HepG2 (cell line): ENCODE results near the gene RTN4. TPM values are rescaled to one million over a fixed set of nuclear protein-coding genes. Genes with fewer than 3 reads are reported as not detected.

Experiments
- ATAC-seq: fragments of 200-7000 bp; cut with Tn5 transposase; 3 replicates; pipeline ENCODE4 v1.9.1; 2020; ENCODE audit warnings: mild to moderate bottlenecking, moderate library complexity
- BruUV-seq: library from RNA; stranded (reverse); fragments of 400-500 nt; replicated peaks from 2 replicates; lab custom pipeline; 2021; lab: Mats Ljungman, UMichigan
- CTCF ChIA-PET: fragments of 300-600 bp; formaldehyde crosslinking; extraction: SDS; loops from one replicate; lab custom pipeline; 2021; ENCODE audit warnings: low total read pairs, inconsistent platforms, low intra/inter-chr PET ratio; lab: Yijun Ruan, JAX
- POLR2A ChIA-PET: fragments of 350-600 bp; sonication (Branson Sonifier 250); formaldehyde crosslinking; loops from one replicate; lab custom pipeline; 2020; ENCODE audit warnings: antibody characterized with exemption, inconsistent platforms; lab: Yijun Ruan, JAX
- DNase-seq: peaks from one replicate; pipeline ENCODE4 v3.0.0-alpha.2; 2015; ENCODE audit warnings: low spot score
- FAIRE-seq: peaks from 3 replicates; lab custom pipeline; 2011; peaks lifted over from hg19 to GRCh38; lab: Jason Lieb, UNC
- H2AFZ ChIP-seq: one replicate; pipeline ENCODE4 v1.6.1; 2011; ENCODE audit warnings: low read length, inconsistent platforms
- H3K27ac ChIP-seq: fragments of 300-600 bp; 3 replicates; pipeline ENCODE4 v1.8.0; 2011; ENCODE audit warnings: mixed run types, mild to moderate bottlenecking, mixed read lengths, low read length, inconsistent platforms; ENCODE audit not compliant: insufficient read depth; ENCODE audit errors: extremely low read length
- H3K27me3 ChIP-seq, 2 experiments: fragments of 200-600 bp in 1 of 2; 2 replicates in 1 of 2; 3 replicates in 1 of 2; pipeline versions ENCODE4 v1.6.0 to v1.8.0; 2011; ENCODE audit warnings: low read length in 2 of 2, mild to moderate bottlenecking in 2 of 2, moderate library complexity in 2 of 2, inconsistent platforms in 1 of 2; ENCODE audit not compliant: insufficient read depth in 2 of 2, control insufficient read depth in 1 of 2
- H3K36me3 ChIP-seq, 2 experiments: fragments of 200-600 bp in 1 of 2; replicated peaks in 1 of 2; 2 replicates in 1 of 2; 3 replicates in 1 of 2; pipeline versions ENCODE4 v1.5.1 to v1.8.0; 2011; ENCODE audit warnings: low read length in 2 of 2, inconsistent platforms in 1 of 2; ENCODE audit not compliant: insufficient read depth in 2 of 2, control insufficient read depth in 1 of 2
- H3K4me1 ChIP-seq: 2 replicates; pipeline ENCODE4 v1.5.1; 2012; ENCODE audit warnings: low read length, inconsistent platforms; ENCODE audit not compliant: insufficient read depth
- H3K4me2 ChIP-seq: 2 replicates; pipeline ENCODE4 v1.6.0; 2011; ENCODE audit warnings: low read depth, low read length, inconsistent platforms
- H3K4me3 ChIP-seq, 3 experiments: fragments of 200-600 bp in 1 of 3; sonication (generic), shearing (Covaris generic) in 1 of 3; replicated peaks in 1 of 3; 2 replicates each; pipeline ENCODE4 v1.5.1; 2011 to 2016; ENCODE audit warnings: low read length in 3 of 3, inconsistent platforms in 2 of 3, low read depth in 2 of 3, mild to moderate bottlenecking in 2 of 3, control low read depth in 1 of 3, mixed read lengths in 1 of 3; ENCODE audit not compliant: insufficient read depth in 1 of 3
- H3K79me2 ChIP-seq: one replicate; pipeline ENCODE4 v1.6.1; 2011; ENCODE audit warnings: low read length, inconsistent platforms; ENCODE audit not compliant: insufficient read depth
- H3K9ac ChIP-seq: 2 replicates; pipeline ENCODE4 v1.6.0; 2011; ENCODE audit warnings: mild to moderate bottlenecking, low read depth, low read length, inconsistent platforms; ENCODE audit not compliant: insufficient read depth
- H3K9me3 ChIP-seq: 2 replicates; pipeline ENCODE4 v1.5.1; 2012; ENCODE audit warnings: mild to moderate bottlenecking, low read length
- H4K20me1 ChIP-seq: 2 replicates; pipeline ENCODE4 v1.6.0; 2011; ENCODE audit warnings: inconsistent platforms, mild to moderate bottlenecking, low read length, moderate library complexity; ENCODE audit not compliant: insufficient read depth
- HOXA3 ChIP-seq: sonication (generic); formaldehyde crosslinking; IDR thresholded peaks from 2 replicates; pipeline ENCODE4 v1.5.0; 2020; ENCODE audit warnings: missing genetic modification reagents
- MBNL3 ChIP-seq: fragments of 250-450 bp; sonication (Bioruptor Pico); conservative IDR thresholded peaks from 2 replicates; pipeline ENCODE4 v1.8.0; 2022; ENCODE audit warnings: mild to moderate bottlenecking, inconsistent platforms
- SMARCC2 ChIP-seq: fragments of 450-650 bp; IDR thresholded peaks from 2 replicates; pipeline ENCODE4 v1.6.1; 2017; ENCODE audit warnings: antibody characterized with exemption, mild to moderate bottlenecking
- SNAPC4 ChIP-seq: sonication (generic); formaldehyde crosslinking; IDR thresholded peaks from 2 replicates; pipeline ENCODE4 v1.4.0; 2020; ENCODE audit warnings: mild to moderate bottlenecking, missing genetic modification reagents
- SP2 ChIP-seq: sonication (generic); formaldehyde crosslinking; IDR thresholded peaks from 2 replicates; pipeline ENCODE4 v1.5.1; 2020; ENCODE audit warnings: mild to moderate bottlenecking, missing genetic modification reagents
- YEATS4 ChIP-seq: sonication (generic); formaldehyde crosslinking; IDR thresholded peaks from 2 replicates; pipeline ENCODE4 v1.4.0; 2020; ENCODE audit warnings: missing genetic modification reagents, borderline replicate concordance
- ZNF331 ChIP-seq: sonication (generic); formaldehyde crosslinking; IDR thresholded peaks from 2 replicates; pipeline ENCODE4 v1.4.0; 2020; ENCODE audit warnings: missing genetic modification reagents
- ZSCAN29 ChIP-seq: sonication (generic); formaldehyde crosslinking; conservative IDR thresholded peaks from 2 replicates; pipeline ENCODE4 v1.4.0; 2020; ENCODE audit warnings: mild to moderate bottlenecking, missing genetic modification reagents
- WGBS: methylation state at CpG from one replicate; pipeline ENCODE4 v1.1.6; 2017; ENCODE audit warnings: low lambda C conversion rate; 5-methylcytosine and 5-hydroxymethylcytosine counted together
- in situ Hi-C: cut with HindIII; loops from 2 replicates; pipeline ENCODE4 v1.10.0; 2017; ENCODE audit warnings: low pct_unique_long_range_greater_than_20kb; ENCODE audit not compliant: extremely low pct_ligation_motif_present
- intact Hi-C: fragments of 100-400 bp; cut with micrococcal nuclease; formaldehyde crosslinking; loops from one replicate; pipeline ENCODE4 v1.10.0; 2022; ENCODE audit not compliant: unreplicated experiment
- polyA plus RNA-seq, 8 experiments: library from polyadenylated mRNA; depleted of rRNA in 3 of 8; stranded (reverse) in 7 of 8; unstranded in 1 of 8; fragments of >200 nt; fragmentation: Illumina TruSeq in 4 of 8; extraction: Trizol in 4 of 8; gene quantifications; 2 replicates each; pipeline versions ENCODE4 v1.2.1 to v1.2.3, GENCODE V29; 2011 to 2016; ENCODE audit warnings: low read depth in 4 of 8, missing spikeins in 1 of 8, mixed read lengths in 1 of 8; ENCODE audit not compliant: insufficient read depth in 1 of 8
- total RNA-seq, 5 experiments: library from RNA; depleted of rRNA; stranded (reverse); fragments of >200 nt; fragmentation: Illumina TruSeq; extraction: Trizol; gene quantifications; 2 replicates each; pipeline ENCODE4 v1.2.3, GENCODE V29; 2016; ENCODE audit warnings: low read depth in 1 of 5

Gene RTN4
- total and polyA plus RNA-seq, 2 of the 13 experiments (the other 11 are each of a cell fraction or from before 2014, with no cell fraction given): 98.4 to 133 TPM

DNA sequence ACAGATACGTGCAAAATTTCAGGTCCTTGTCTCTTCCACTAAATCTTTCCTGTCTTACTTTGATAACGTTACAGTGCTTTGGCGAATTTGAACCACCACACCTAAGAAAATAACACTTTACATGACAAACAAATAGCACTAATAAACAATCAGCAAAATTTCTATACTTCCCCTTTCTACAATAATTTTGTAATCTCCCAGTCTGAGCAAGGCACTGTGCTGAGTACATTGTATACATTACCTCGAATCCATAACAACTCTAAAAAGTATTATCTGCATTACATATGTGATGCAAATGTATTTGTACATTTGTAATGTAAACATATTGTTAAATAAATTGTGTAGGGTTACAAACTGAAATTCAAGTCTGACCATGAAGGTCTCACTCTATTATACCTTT lies 49.9 kb downstream of the RTN4 start:
- Histone ChIP-seq H3K4me1 (no peaks in the 10 kb centered on the region; the same call in 1 of the 2 replicates), H3K4me2 (no peak overlapping the region), H3K79me2 (peaks cover 97% of the 10 kb centered on the region), H3K36me3 (no peaks in the 10 kb centered on the region), H2AFZ (no peak overlapping the region), H3K4me3 (no peak overlapping the region), H3K9me3 (no peaks in the 10 kb centered on the region), H3K27ac (no peak overlapping the region), H4K20me1 (peaks cover 16% of the 10 kb centered on the region), H3K9ac (no peak overlapping the region), H3K27me3 (no peaks in the 10 kb centered on the region)
- FAIRE-seq (no peak), ATAC-seq (no peak), DNase-seq (no peak)
- WGBS: 94% methylated on average over 4 of the region's 4 CpGs
- ChIA-PET CTCF (no interaction called here), POLR2A (no interaction called here)
- no TSS peak for BruUV-seq
- no peak for TF ChIP-seq SNAPC4 (CRISPR knock-in tag)
- TF ChIP-seq SMARCC2: no peak
- intact Hi-C loops: no loop called here
- in situ Hi-C loops: no loop called here

DNA sequence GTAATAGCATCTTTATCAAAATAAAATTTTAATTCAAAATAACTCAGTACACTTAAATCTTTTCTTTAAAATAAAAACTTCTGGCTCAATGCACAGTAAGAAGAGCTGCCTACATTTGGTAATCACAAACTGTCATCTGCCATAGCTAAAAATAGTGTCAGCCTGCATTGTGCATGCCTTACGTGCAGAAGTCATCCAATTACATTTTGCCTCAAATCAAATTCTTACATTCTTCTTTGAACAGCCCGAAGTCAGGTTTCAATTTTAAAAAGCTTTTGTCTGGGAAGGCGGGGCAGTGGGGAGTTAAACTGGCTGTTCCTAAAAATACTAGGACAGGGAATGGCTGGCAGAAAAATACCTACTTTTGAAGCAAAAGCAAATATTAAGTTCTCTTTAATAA lies 51.1 kb downstream of the RTN4 start:
- Histone ChIP-seq H3K4me1 (no peaks in the 10 kb centered on the region; the same call in 1 of the 2 replicates), H3K27me3 (no peaks in the 10 kb centered on the region), H3K36me3 (no peaks in the 10 kb centered on the region), H3K4me2 (no peak overlapping the region), H3K27ac (no peak overlapping the region), H2AFZ (no peak overlapping the region), H4K20me1 (peaks cover 18% of the 10 kb centered on the region), H3K9me3 (no peaks in the 10 kb centered on the region), H3K79me2 (peaks cover 99% of the 10 kb centered on the region), H3K9ac (no peak overlapping the region), H3K4me3 (no peak overlapping the region)
- CTCF ChIA-PET: no interaction called here
- ATAC-seq (no peak), FAIRE-seq (no peak), DNase-seq (no peak)
- TF ChIP-seq SP2 (CRISPR knock-in tag) (no peak), ZNF331 (CRISPR knock-in tag) (no peak), HOXA3 (CRISPR knock-in tag) (no peak), ZSCAN29 (CRISPR knock-in tag) (no peak), YEATS4 (CRISPR knock-in tag) (no peak), MBNL3 (CRISPR knock-in tag) (no peak)
- intact Hi-C loops: no loop called here
- 87% methylated on average over 3 of the region's 3 CpGs for WGBS
- POLR2A ChIA-PET: no interaction called here
- in situ Hi-C loops: no loop called here
- BruUV-seq: no TSS peak
